SK-N-SH (cell line): ENCODE measurements around the gene CD33. TPM values are rescaled to one million over a fixed set of nuclear protein-coding genes. Genes with fewer than 3 reads are reported as not detected.

Source experiments
- CTCF ChIA-PET: fragments of 300-600, 350-600 bp; formaldehyde crosslinking; extraction: SDS; loops from one replicate; lab custom pipeline; 2021; lab: Yijun Ruan, JAX
- POLR2A ChIA-PET: fragments of 350-600 bp; sonication (Branson Sonifier 250); formaldehyde crosslinking; extraction: SDS; loops from one replicate; lab custom pipeline; 2020; ENCODE audit warnings: antibody characterized with exemption, inconsistent platforms; lab: Yijun Ruan, JAX
- DNase-seq: peaks from one replicate; pipeline ENCODE4 v3.0.0; 2012
- H2AFZ ChIP-seq: fragments of 200-600 bp; sonication (generic); 2 replicates; pipeline ENCODE4 v1.8.1; 2016; ENCODE audit warnings: antibody characterized with exemption, mild to moderate bottlenecking, low read depth
- H3F3A ChIP-seq: fragments of 200-600 bp; sonication (generic); replicated peaks from 2 replicates; pipeline ENCODE3; 2016; ENCODE audit warnings: antibody characterized with exemption, mild to moderate bottlenecking; ENCODE audit not compliant: insufficient read depth
- H3K27ac ChIP-seq, 2 experiments: fragments of 200-500 bp in 1 of 2; fragments of 200-600 bp in 1 of 2; sonication (Bioruptor generic) in 1 of 2; sonication (generic), shearing (Covaris generic) in 1 of 2; 2 replicates each; pipeline versions ENCODE4 v1.5.1 to v1.6.1; 2014 to 2016; ENCODE audit warnings: low read depth in 2 of 2, inconsistent platforms in 1 of 2, low read length in 1 of 2, mild to moderate bottlenecking in 1 of 2, mixed read lengths in 1 of 2
- H3K27me3 ChIP-seq: fragments of 200-600 bp; sonication (generic), shearing (Covaris generic); 2 replicates; pipeline ENCODE4 v1.6.1; 2016; ENCODE audit warnings: mixed run types; ENCODE audit not compliant: insufficient read depth
- H3K36me3 ChIP-seq, 2 experiments: fragments of 200-500 bp in 1 of 2; fragments of 200-600 bp in 1 of 2; sonication (Bioruptor generic) in 1 of 2; sonication (generic) in 1 of 2; replicated peaks in 1 of 2; 2 replicates each; pipeline versions ENCODE3 to v1.5.1; 2014 to 2016; ENCODE audit warnings: low read length in 1 of 2, mild to moderate bottlenecking in 1 of 2; ENCODE audit not compliant: insufficient read depth in 2 of 2, control insufficient read depth in 1 of 2
- H3K4me1 ChIP-seq, 2 experiments: fragments of 200-500 bp in 1 of 2; fragments of 200-600 bp in 1 of 2; sonication (Bioruptor generic) in 1 of 2; sonication (generic), shearing (Covaris generic) in 1 of 2; 2 replicates each; pipeline versions ENCODE4 v1.5.1 to v1.6.1; 2014 to 2016; ENCODE audit warnings: low read depth in 1 of 2, low read length in 1 of 2, mixed run types in 1 of 2; ENCODE audit not compliant: insufficient read depth in 2 of 2, control insufficient read depth in 1 of 2
- H3K4me2 ChIP-seq: fragments of 200-600 bp; sonication (generic), shearing (Covaris generic); 2 replicates; pipeline ENCODE4 v1.6.1; 2017; ENCODE audit warnings: mixed run types
- H3K4me3 ChIP-seq, 2 experiments: fragments of 200-500 bp in 1 of 2; fragments of 200-600 bp in 1 of 2; sonication (Bioruptor generic) in 1 of 2; sonication (generic), shearing (Covaris generic) in 1 of 2; 2 replicates each; pipeline versions ENCODE4 v1.5.1 to v1.8.1; 2014 to 2016; ENCODE audit warnings: low read depth in 2 of 2, inconsistent platforms in 1 of 2, low read length in 1 of 2, mild to moderate bottlenecking in 1 of 2, mixed read lengths in 1 of 2, moderate library complexity in 1 of 2
- H3K79me2 ChIP-seq: fragments of 200-600 bp; sonication (generic); 2 replicates; pipeline ENCODE4 v1.8.1; 2017; ENCODE audit warnings: mild to moderate bottlenecking; ENCODE audit not compliant: insufficient read depth
- H3K9ac ChIP-seq: fragments of 200-600 bp; sonication (generic); 2 replicates; pipeline ENCODE4 v1.6.1; 2017; ENCODE audit warnings: mixed run types
- H3K9me2 ChIP-seq: fragments of 200-600 bp; sonication (generic); 2 replicates; pipeline ENCODE4 v1.6.1; 2017; ENCODE audit warnings: mixed run types
- H3K9me3 ChIP-seq: fragments of 200-600 bp; sonication (generic); 2 replicates; pipeline ENCODE4 v1.6.1; 2017; ENCODE audit warnings: mixed run types, mild to moderate bottlenecking, moderate library complexity
- H4K20me1 ChIP-seq: fragments of 200-600 bp; sonication (generic); 2 replicates; pipeline ENCODE4 v1.6.1; 2017; ENCODE audit warnings: mild to moderate bottlenecking, mixed run types; ENCODE audit not compliant: insufficient read depth
- MAX ChIP-seq: IDR thresholded peaks from 2 replicates; pipeline ENCODE4 v1.4.0; 2012; ENCODE audit warnings: low read depth
- NFIC ChIP-seq: IDR thresholded peaks from 2 replicates; pipeline ENCODE4 v1.4.0; 2012; ENCODE audit warnings: borderline replicate concordance
- TAF1 ChIP-seq: IDR thresholded peaks from 2 replicates; pipeline ENCODE4 v1.6.1; 2012; ENCODE audit warnings: low read depth, mild to moderate bottlenecking, low read length, moderate library complexity, borderline replicate concordance
- TCF12 ChIP-seq: IDR thresholded peaks from 2 replicates; pipeline ENCODE4 v1.4.0; 2012
- USF1 ChIP-seq: IDR thresholded peaks from 2 replicates; pipeline ENCODE4 v1.4.0; 2012; ENCODE audit warnings: low read depth, borderline replicate concordance
- WGBS: methylation state at CpG from one replicate; pipeline ENCODE4 v1.1.6; 2017; ENCODE audit warnings: low lambda C conversion rate; 5-methylcytosine and 5-hydroxymethylcytosine counted together
- polyA plus RNA-seq, 3 experiments: library from polyadenylated mRNA; depleted of rRNA; stranded (reverse); fragments of >200 nt; gene quantifications; 2 replicates each; pipeline ENCODE4 v1.2.3, GENCODE V29; 2012
- TF ChIP-seq, protein P1 (sequence below): fragments of 150-350 bp; IDR thresholded peaks from 2 replicates; pipeline ENCODE4 v1.6.1; 2017; ENCODE audit warnings: antibody characterized with exemption, low read length, low read depth, borderline replicate concordance
- TF ChIP-seq, protein P2 (sequence below): IDR thresholded peaks from 2 replicates; pipeline ENCODE4 v1.6.1; 2012; ENCODE audit warnings: mild to moderate bottlenecking, low read depth, low read length, moderate library complexity

CD33 gene
- polyA plus RNA-seq, 1 of the 3 experiments (the other 2 are of a cell fraction), result 0.36 TPM

- Histone ChIP-seq H3K36me3 (no peaks in the 10 kb centered on the region), H2AFZ (no peak overlapping the region), H3K79me2 (no peaks in the 10 kb centered on the region), H3K27me3 (peaks cover 26% of the 10 kb centered on the region), H3K4me2 (no peak overlapping the region), H3K27ac (no peak overlapping the region), H3K4me3 (no peak overlapping the region), H3K9me3 (no peaks in the 10 kb centered on the region), H3K9ac (no peak overlapping the region), H3K4me1 (no peaks in the 10 kb centered on the region), H3F3A (no peaks in the 10 kb centered on the region), H4K20me1 (no peaks in the 10 kb centered on the region), H3K9me2 (no peaks in the 10 kb centered on the region)
- 26% methylated on average over 6 of the region's 9 CpGs for WGBS
- DNase-seq, result no peak
- POLR2A ChIA-PET, result no interaction called here
- CTCF ChIA-PET, result interaction anchor here (1.2 kb wide), 1 partner anchor 8 kb away, joined by 3 read pairs; no protein-coding TSS in a partner anchor
- TF ChIP-seq, protein P1, sequence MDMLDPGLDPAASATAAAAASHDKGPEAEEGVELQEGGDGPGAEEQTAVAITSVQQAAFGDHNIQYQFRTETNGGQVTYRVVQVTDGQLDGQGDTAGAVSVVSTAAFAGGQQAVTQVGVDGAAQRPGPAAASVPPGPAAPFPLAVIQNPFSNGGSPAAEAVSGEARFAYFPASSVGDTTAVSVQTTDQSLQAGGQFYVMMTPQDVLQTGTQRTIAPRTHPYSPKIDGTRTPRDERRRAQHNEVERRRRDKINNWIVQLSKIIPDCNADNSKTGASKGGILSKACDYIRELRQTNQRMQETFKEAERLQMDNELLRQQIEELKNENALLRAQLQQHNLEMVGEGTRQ, result no peak
- TF ChIP-seq NFIC (no peak), USF1 (no peak)
These were observed 26.6 kb downstream of the CD33 start for GRCh38 chr19:51251468-51251820.

DNA sequence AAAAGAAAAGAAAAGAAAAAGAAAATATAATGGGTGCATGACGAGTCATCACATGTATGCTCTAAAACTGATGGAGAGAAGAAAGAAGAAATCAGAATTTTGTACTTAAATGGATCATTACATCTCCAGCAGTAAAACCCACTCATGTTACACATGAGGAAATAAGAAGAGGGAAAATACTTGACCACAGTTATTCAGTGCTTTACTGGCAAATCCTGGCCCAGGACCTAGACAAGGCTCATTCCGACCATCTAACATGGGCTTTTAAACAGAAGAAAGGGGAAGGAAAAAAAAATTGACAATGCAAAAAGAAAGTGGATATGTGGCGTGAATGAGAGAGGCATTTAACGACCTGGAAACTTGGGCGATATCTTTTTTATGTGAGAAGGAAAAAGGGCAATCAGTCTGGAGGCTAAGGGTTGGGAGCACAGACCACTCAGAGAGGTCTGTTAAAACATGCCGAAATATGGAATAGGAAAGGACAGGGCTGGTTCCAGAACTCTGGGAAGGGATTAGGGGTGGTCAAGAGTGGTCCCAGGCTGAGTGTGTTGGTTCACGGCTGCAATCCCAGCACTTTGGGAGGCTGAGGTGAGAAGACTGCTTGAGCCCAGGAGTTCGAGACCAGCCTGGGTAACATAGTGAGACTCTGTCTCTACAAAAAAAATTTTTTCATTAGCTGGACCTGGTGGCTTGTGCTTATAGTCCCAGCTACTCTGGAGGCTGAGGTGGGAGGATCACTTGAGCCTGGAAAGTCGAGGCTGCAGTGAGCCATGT, 27.6 kb downstream of the CD33 start:
- no peak overlapping the region for H3K27ac ChIP-seq
- DNase-seq, result no peak
- ChIA-PET CTCF (no interaction called here), POLR2A (no interaction called here)
- H2AFZ ChIP-seq, result no peak overlapping the region
- 6% methylated on average over 9 of the region's 9 CpGs for WGBS
- no peak overlapping the region for H3K4me2 ChIP-seq
- H3K36me3 ChIP-seq, result no peaks in the 10 kb centered on the region
- no peak overlapping the region for H3K4me3 ChIP-seq
- no peak for TF ChIP-seq MAX
- TF ChIP-seq, protein P2, sequence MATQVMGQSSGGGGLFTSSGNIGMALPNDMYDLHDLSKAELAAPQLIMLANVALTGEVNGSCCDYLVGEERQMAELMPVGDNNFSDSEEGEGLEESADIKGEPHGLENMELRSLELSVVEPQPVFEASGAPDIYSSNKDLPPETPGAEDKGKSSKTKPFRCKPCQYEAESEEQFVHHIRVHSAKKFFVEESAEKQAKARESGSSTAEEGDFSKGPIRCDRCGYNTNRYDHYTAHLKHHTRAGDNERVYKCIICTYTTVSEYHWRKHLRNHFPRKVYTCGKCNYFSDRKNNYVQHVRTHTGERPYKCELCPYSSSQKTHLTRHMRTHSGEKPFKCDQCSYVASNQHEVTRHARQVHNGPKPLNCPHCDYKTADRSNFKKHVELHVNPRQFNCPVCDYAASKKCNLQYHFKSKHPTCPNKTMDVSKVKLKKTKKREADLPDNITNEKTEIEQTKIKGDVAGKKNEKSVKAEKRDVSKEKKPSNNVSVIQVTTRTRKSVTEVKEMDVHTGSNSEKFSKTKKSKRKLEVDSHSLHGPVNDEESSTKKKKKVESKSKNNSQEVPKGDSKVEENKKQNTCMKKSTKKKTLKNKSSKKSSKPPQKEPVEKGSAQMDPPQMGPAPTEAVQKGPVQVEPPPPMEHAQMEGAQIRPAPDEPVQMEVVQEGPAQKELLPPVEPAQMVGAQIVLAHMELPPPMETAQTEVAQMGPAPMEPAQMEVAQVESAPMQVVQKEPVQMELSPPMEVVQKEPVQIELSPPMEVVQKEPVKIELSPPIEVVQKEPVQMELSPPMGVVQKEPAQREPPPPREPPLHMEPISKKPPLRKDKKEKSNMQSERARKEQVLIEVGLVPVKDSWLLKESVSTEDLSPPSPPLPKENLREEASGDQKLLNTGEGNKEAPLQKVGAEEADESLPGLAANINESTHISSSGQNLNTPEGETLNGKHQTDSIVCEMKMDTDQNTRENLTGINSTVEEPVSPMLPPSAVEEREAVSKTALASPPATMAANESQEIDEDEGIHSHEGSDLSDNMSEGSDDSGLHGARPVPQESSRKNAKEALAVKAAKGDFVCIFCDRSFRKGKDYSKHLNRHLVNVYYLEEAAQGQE, result no peak
- no peak for TF ChIP-seq TAF1
- TF ChIP-seq TCF12, result no peak
- H3K9me2 ChIP-seq, result no peaks in the 10 kb centered on the region
- no peaks in the 10 kb centered on the region for H3K79me2 ChIP-seq
- no peaks in the 10 kb centered on the region for H4K20me1 ChIP-seq
- H3F3A ChIP-seq, result no peaks in the 10 kb centered on the region
- H3K27me3 ChIP-seq, result peaks cover 26% of the 10 kb centered on the region
- H3K4me1 ChIP-seq, result no peaks in the 10 kb centered on the region
- no peaks in the 10 kb centered on the region for H3K9me3 ChIP-seq
- H3K9ac ChIP-seq, result no peak overlapping the region
